Measurements from ENCODE around the gene DAW1. TPM values are rescaled to one million over a fixed set of nuclear protein-coding genes. Genes with fewer than 3 reads are reported as not detected.

DAW1 gene
- total and polyA plus RNA-seq, 8 donors, result 0.25 TPM; not detected in 7

DNA sequence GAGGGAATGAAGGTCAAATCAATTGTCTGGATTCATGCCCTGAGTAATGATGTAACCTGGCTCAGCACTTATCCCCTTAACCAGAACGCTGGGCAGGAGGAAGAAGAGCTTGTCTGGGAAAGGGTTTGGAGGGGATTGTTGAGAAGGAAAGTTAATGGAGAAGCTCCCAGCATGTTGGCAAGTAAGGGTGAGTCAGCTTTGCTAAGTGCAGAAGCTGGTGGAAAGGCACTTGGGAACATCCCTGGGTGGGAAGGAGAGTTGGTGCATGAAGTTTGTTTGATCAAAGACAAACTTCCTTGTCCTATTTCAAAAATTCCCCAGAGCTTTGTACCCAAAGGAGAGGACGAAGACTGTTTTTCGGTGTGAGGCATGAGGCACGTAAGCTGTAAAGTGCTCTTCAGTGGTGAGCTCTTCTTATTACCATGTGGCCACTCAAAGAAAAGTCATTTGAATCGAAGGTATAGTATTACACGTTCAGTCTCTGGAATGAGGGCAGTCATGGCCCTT is 17.6 kb upstream of the DAW1 start:
- no peaks in the 10 kb centered on the region for H3K27me3 ChIP-seq
- H3K9me3 ChIP-seq, result no peaks in the 10 kb centered on the region
- no peak for TF ChIP-seq POLR2AphosphoS5 (IDR thresholded peaks at IDR 0.05)
- TF ChIP-seq EP300 (IDR thresholded peaks at IDR 0.05), result no peak
- no peak for DNase-seq
- intact Hi-C loops (cut with DNase I; ENCODE audit: low total_unique reads), result no loop called here
- no peaks in the 10 kb centered on the region for H3K36me3 ChIP-seq
- H3K27ac ChIP-seq, result no peak overlapping the region
- 77 to 87% (median 84%) methylated on average over 6 of the region's 6 CpGs for WGBS, 5 donors
- H3K4me1 ChIP-seq, result no peaks in the 10 kb centered on the region
- H3K4me3 ChIP-seq, result no peak overlapping the region

DNA sequence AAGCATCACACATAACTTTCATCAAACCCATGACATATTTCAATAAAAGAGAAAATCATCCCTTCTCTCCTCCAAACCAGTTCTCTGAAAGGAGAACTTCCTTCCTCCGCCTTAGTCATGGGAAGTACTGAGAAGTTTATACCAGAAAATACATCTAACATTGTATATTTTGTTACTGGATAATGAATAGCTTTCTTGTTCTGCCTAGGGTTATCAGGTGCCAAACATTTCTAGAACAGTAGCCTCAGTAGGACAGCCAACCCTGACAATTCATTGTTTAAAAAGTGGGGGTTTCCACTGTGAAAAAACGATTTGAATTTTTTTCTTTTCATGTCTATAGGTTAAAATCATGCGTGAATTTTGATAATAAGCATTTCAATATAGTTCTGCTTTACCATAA is 16.0 kb upstream of the DAW1 start:
- Histone ChIP-seq H3K4me3 (no peak overlapping the region), H3K36me3 (no peaks in the 10 kb centered on the region), H3K27ac (no peak overlapping the region), H3K4me1 (no peaks in the 10 kb centered on the region), H3K9me3 (no peaks in the 10 kb centered on the region), H3K27me3 (no peaks in the 10 kb centered on the region)
- TF ChIP-seq, protein P1, sequence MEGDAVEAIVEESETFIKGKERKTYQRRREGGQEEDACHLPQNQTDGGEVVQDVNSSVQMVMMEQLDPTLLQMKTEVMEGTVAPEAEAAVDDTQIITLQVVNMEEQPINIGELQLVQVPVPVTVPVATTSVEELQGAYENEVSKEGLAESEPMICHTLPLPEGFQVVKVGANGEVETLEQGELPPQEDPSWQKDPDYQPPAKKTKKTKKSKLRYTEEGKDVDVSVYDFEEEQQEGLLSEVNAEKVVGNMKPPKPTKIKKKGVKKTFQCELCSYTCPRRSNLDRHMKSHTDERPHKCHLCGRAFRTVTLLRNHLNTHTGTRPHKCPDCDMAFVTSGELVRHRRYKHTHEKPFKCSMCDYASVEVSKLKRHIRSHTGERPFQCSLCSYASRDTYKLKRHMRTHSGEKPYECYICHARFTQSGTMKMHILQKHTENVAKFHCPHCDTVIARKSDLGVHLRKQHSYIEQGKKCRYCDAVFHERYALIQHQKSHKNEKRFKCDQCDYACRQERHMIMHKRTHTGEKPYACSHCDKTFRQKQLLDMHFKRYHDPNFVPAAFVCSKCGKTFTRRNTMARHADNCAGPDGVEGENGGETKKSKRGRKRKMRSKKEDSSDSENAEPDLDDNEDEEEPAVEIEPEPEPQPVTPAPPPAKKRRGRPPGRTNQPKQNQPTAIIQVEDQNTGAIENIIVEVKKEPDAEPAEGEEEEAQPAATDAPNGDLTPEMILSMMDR (IDR thresholded peaks at IDR 0.05), result no peak
- TF ChIP-seq EP300 (IDR thresholded peaks at IDR 0.05) (no peak), POLR2A (IDR thresholded peaks at IDR 0.05) (no peak), POLR2AphosphoS5 (IDR thresholded peaks at IDR 0.05) (no peak)
- DNase-seq, result no peak
- intact Hi-C loops (cut with DNase I; ENCODE audit: low total_unique reads), result no loop called here
- WGBS, 5 donors, result 28 to 47% (median 39%) methylated on average over 3 of the region's 3 CpGs

DNA sequence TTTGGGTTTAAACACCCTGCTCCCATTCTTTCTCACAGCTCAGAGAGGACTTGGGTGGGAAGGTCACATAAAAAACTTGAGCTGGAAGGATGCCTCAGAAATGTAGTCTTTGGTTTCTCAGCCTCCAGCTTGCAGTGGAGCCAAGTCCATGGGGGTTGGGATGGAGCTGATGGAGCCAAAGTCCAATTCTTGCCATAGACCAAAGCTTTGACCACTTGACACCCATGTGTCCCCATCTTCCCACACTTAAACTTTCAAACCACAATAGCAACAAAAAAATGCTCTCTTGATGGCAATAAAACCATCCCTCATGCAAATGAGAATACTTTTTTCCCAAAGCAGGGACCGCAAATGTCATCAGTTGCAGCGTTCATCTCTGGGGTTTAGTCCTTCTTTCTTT is 14.7 kb upstream of the DAW1 start:
- no peaks in the 10 kb centered on the region for H3K36me3 ChIP-seq
- intact Hi-C loops (cut with DNase I; ENCODE audit: low total_unique reads), result no loop called here
- H3K4me3 ChIP-seq, result no peak overlapping the region
- 86 to 91% (median 90%) methylated on average over 2 of the region's 2 CpGs for WGBS, 5 donors
- TF ChIP-seq POLR2A (IDR thresholded peaks at IDR 0.05) (no peak), EP300 (IDR thresholded peaks at IDR 0.05) (no peak), POLR2AphosphoS5 (IDR thresholded peaks at IDR 0.05) (no peak)
- DNase-seq, result no peak
- no peak overlapping the region for H3K27ac ChIP-seq
- H3K9me3 ChIP-seq, result no peaks in the 10 kb centered on the region
- H3K27me3 ChIP-seq, result no peaks in the 10 kb centered on the region
- no peaks in the 10 kb centered on the region for H3K4me1 ChIP-seq

DNA sequence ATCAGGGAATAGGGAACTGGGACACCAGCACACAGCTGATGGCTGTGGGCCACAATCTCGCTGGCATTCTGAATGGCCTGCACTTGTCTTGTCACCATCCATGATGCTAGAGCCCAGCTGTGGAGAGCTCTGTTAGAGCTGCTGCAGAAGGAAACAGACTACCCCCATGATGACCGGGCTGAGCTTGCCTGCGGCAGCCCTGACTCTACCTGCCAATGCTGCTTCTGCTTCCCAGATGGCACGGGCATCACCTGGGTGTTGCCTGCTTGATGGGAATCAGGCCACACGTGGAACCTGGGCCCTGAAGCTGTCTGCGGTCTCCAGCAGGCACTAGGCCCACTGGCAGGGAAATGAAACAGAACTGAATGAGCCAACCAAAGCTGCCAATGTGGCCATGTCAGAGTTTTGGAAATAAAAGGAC is 11.2 kb upstream of the DAW1 start:
- Histone ChIP-seq H3K27ac (no peak overlapping the region), H3K27me3 (no peaks in the 10 kb centered on the region), H3K9me3 (no peaks in the 10 kb centered on the region), H3K4me1 (peaks cover 0 to 17% (median 3%) of the 10 kb centered on the region in 4 donors), H3K36me3 (no peaks in the 10 kb centered on the region), H3K4me3 (no peak overlapping the region)
- 79 to 91% (median 82%) methylated on average over 6 of the region's 6 CpGs for WGBS, 5 donors
- TF ChIP-seq EP300 (IDR thresholded peaks at IDR 0.05), result no peak
- no peak for TF ChIP-seq POLR2AphosphoS5 (IDR thresholded peaks at IDR 0.05)
- TF ChIP-seq, protein P1 (IDR thresholded peaks at IDR 0.05), result no peak
- TF ChIP-seq POLR2A (IDR thresholded peaks at IDR 0.05), result no peak
- intact Hi-C loops (cut with DNase I; ENCODE audit: low total_unique reads), result no loop called here
- no peak for DNase-seq

DNA sequence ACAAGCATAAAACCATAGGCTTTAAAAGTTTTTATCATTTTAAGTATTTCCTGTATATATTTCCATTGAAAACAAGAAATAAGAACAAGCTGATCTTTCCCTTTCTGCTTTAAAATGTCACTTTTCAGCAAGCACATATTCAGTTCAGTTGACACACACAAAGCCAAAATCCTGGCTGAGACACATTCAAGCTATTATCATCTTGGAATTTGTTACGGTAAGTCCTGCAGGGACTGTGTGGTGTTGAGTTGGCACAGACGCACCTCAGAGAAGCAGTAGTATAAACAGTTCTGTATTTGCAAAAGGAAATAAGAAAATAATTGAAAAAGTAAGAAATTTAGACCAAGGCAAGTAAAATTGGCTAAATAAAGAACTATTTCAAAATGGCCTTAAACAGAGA is 10.4 kb upstream of the DAW1 start:
- WGBS, 5 donors, result 26 to 62% (median 47%) methylated on average over 2 of the region's 2 CpGs
- TF ChIP-seq POLR2A (IDR thresholded peaks at IDR 0.05) (no peak), POLR2AphosphoS5 (IDR thresholded peaks at IDR 0.05) (no peak), EP300 (IDR thresholded peaks at IDR 0.05) (no peak)
- TF ChIP-seq, protein P1 (IDR thresholded peaks at IDR 0.05), result no peak
- no peak for DNase-seq
- Histone ChIP-seq H3K27ac (no peak overlapping the region), H3K4me1 (peaks cover 0 to 17% (median 3%) of the 10 kb centered on the region in 4 donors), H3K4me3 (no peak overlapping the region), H3K36me3 (no peaks in the 10 kb centered on the region), H3K27me3 (no peaks in the 10 kb centered on the region), H3K9me3 (no peaks in the 10 kb centered on the region)
- intact Hi-C loops (cut with DNase I; ENCODE audit: low total_unique reads), result no loop called here

Measured in stomach (tissue), 9 donors.